BE2C (cell line): ENCODE data around the gene ANKRD44.

Experiments used
- DNase-seq: peaks from one replicate; pipeline ENCODE4 v3.0.0-alpha.2; 2020
- H3K27me3 ChIP-seq: fragments of 250-450 bp; sonication (Bioruptor Pico); 2 replicates; pipeline ENCODE4 v1.5.1; 2020; ENCODE audit warnings: mild to moderate bottlenecking
- H3K36me3 ChIP-seq: fragments of 250-450 bp; sonication (Bioruptor Pico); 2 replicates; pipeline ENCODE4 v1.5.1; 2020; ENCODE audit warnings: mild to moderate bottlenecking
- H3K4me1 ChIP-seq: fragments of 250-450 bp; sonication (Bioruptor Pico); 2 replicates; pipeline ENCODE4 v1.5.1; 2020
- H3K4me3 ChIP-seq: 2 replicates; pipeline ENCODE4 v1.5.1; 2011; ENCODE audit warnings: low read depth, low read length
- H3K9me3 ChIP-seq: fragments of 250-450 bp; sonication (Bioruptor Pico); 2 replicates; pipeline ENCODE4 v1.5.1; 2020
- TF ChIP-seq, protein P1 (sequence below): IDR thresholded peaks from 2 replicates; pipeline ENCODE4 v1.5.1; 2012; ENCODE audit warnings: mild to moderate bottlenecking, low read depth, low read length

Gene ANKRD44

GRCh38 chr2:197245829-197246804 is 64.5 kb downstream of the ANKRD44 start:
- TF ChIP-seq, protein P1, sequence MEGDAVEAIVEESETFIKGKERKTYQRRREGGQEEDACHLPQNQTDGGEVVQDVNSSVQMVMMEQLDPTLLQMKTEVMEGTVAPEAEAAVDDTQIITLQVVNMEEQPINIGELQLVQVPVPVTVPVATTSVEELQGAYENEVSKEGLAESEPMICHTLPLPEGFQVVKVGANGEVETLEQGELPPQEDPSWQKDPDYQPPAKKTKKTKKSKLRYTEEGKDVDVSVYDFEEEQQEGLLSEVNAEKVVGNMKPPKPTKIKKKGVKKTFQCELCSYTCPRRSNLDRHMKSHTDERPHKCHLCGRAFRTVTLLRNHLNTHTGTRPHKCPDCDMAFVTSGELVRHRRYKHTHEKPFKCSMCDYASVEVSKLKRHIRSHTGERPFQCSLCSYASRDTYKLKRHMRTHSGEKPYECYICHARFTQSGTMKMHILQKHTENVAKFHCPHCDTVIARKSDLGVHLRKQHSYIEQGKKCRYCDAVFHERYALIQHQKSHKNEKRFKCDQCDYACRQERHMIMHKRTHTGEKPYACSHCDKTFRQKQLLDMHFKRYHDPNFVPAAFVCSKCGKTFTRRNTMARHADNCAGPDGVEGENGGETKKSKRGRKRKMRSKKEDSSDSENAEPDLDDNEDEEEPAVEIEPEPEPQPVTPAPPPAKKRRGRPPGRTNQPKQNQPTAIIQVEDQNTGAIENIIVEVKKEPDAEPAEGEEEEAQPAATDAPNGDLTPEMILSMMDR, result no peak
- Histone ChIP-seq H3K4me3 (no peak overlapping the region), H3K9me3 (no peaks in the 10 kb centered on the region), H3K36me3 (no peaks in the 10 kb centered on the region), H3K4me1 (peaks cover 15% of the 10 kb centered on the region), H3K27me3 (no peaks in the 10 kb centered on the region)
- no peak for DNase-seq

- TF ChIP-seq, protein P1, result no peak
- Histone ChIP-seq H3K27me3 (no peaks in the 10 kb centered on the region), H3K9me3 (no peaks in the 10 kb centered on the region), H3K36me3 (no peaks in the 10 kb centered on the region), H3K4me3 (no peak overlapping the region), H3K4me1 (peaks cover 15% of the 10 kb centered on the region)
- no peak for DNase-seq
Observed at GRCh38 chr2:197244349-197244748, 66.2 kb downstream of the ANKRD44 start.

- H3K9me3 ChIP-seq, result no peaks in the 10 kb centered on the region
- no peak overlapping the region for H3K4me3 ChIP-seq
- no peaks in the 10 kb centered on the region for H3K27me3 ChIP-seq
- no peaks in the 10 kb centered on the region for H3K36me3 ChIP-seq
- H3K4me1 ChIP-seq, result peaks cover 8% of the 10 kb centered on the region
- TF ChIP-seq, protein P1, result no peak
- DNase-seq, result no peak
Observed at GRCh38 chr2:197242719-197243118, 67.9 kb downstream of the ANKRD44 start.

DNA sequence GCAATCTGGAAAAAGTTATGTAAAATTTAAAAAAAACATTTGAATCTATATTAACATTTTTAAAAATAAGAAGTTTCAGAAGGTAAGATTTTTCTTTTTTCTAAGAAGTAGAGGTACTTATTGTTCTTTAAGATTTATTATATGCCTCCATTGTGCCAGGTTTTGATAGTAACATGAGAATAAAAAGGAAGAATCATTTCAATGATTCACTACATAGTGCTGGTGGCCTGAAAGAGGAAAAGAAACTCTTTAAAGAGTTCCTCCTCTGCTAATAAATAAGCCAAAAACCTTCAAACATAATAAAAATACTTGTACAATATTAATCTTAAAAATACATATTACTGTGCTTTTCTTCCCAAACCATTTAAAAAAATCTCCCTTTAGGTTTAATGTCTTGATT is 69.0 kb downstream of the ANKRD44 start:
- no peak for DNase-seq

GRCh38 chr2:197241153-197241552 is 69.4 kb downstream of the ANKRD44 start:
- no peak overlapping the region for H3K4me3 ChIP-seq
- no peak for DNase-seq
- no peaks in the 10 kb centered on the region for H3K9me3 ChIP-seq
- H3K27me3 ChIP-seq, result no peaks in the 10 kb centered on the region
- H3K4me1 ChIP-seq, result peaks cover 2% of the 10 kb centered on the region; the same call in 1 of the 2 replicates
- TF ChIP-seq, protein P1, result no peak
- H3K36me3 ChIP-seq, result no peaks in the 10 kb centered on the region

More for the DNA sequence above, 69.0 kb downstream of the ANKRD44 start:
- Histone ChIP-seq H3K27me3 (no peaks in the 10 kb centered on the region), H3K4me1 (peaks cover 2% of the 10 kb centered on the region; the same call in 1 of the 2 replicates), H3K36me3 (no peaks in the 10 kb centered on the region), H3K9me3 (no peaks in the 10 kb centered on the region), H3K4me3 (no peak overlapping the region)
- TF ChIP-seq, protein P1, result no peak
